NB4 (cell line): ENCODE results near the gene PLA2G15.

ENCODE experiments used
- POLR2A ChIP-seq: IDR thresholded peaks from 2 replicates; pipeline ENCODE4 v1.6.1; 2011; ENCODE audit warnings: mild to moderate bottlenecking; ENCODE audit not compliant: insufficient read length; ENCODE audit errors: extremely low read depth
- TF ChIP-seq, protein P1 (sequence below): IDR thresholded peaks from one replicate; pipeline ENCODE4 v1.5.1; 2012; ENCODE audit warnings: low read depth, low read length
- TF ChIP-seq, protein P2 (sequence below): IDR thresholded peaks from 2 replicates; pipeline ENCODE4 v1.6.1; 2011; ENCODE audit warnings: low read depth, low read length

- TF ChIP-seq, protein P1, sequence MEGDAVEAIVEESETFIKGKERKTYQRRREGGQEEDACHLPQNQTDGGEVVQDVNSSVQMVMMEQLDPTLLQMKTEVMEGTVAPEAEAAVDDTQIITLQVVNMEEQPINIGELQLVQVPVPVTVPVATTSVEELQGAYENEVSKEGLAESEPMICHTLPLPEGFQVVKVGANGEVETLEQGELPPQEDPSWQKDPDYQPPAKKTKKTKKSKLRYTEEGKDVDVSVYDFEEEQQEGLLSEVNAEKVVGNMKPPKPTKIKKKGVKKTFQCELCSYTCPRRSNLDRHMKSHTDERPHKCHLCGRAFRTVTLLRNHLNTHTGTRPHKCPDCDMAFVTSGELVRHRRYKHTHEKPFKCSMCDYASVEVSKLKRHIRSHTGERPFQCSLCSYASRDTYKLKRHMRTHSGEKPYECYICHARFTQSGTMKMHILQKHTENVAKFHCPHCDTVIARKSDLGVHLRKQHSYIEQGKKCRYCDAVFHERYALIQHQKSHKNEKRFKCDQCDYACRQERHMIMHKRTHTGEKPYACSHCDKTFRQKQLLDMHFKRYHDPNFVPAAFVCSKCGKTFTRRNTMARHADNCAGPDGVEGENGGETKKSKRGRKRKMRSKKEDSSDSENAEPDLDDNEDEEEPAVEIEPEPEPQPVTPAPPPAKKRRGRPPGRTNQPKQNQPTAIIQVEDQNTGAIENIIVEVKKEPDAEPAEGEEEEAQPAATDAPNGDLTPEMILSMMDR, result no peak
- no peak for TF ChIP-seq POLR2A
- TF ChIP-seq, protein P2, sequence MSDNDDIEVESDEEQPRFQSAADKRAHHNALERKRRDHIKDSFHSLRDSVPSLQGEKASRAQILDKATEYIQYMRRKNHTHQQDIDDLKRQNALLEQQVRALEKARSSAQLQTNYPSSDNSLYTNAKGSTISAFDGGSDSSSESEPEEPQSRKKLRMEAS, result no peak
Observed at GRCh38 chr16:68259007-68259825, 14.0 kb downstream of the PLA2G15 start.
